K562 (cell line): ENCODE measurements around the gene CNKSR1. TPM values are rescaled to one million over a fixed set of nuclear protein-coding genes. Genes with fewer than 3 reads are reported as not detected.
A peak's percentile ranks its signal among the peaks of the same experiment; 100 is the strongest.

Experiments used
- BDP1 ChIP-seq: IDR thresholded peaks from 3 replicates; pipeline ENCODE4 v1.6.1; 2011; ENCODE audit not compliant: insufficient read length, insufficient read depth
- DACH1 ChIP-seq: fragments of 450-650 bp; IDR thresholded peaks from 2 replicates; pipeline ENCODE4 v1.6.1; 2018; ENCODE audit not compliant: partially characterized antibody
- ESRRA ChIP-seq: fragments of 450-650 bp; IDR thresholded peaks from 2 replicates; pipeline ENCODE4 v1.6.1; 2014; ENCODE audit warnings: low read depth, mild to moderate bottlenecking, moderate library complexity, borderline replicate concordance
- GTF2F1 ChIP-seq: IDR thresholded peaks from 2 replicates; pipeline ENCODE4 v1.6.1; 2011; ENCODE audit warnings: low read depth, low read length, improper control_type of control experiment
- HEY1 ChIP-seq: fragments of 250-450 bp; sonication (Bioruptor Pico); IDR thresholded peaks from 2 replicates; pipeline ENCODE4 v1.5.0; 2020; ENCODE audit warnings: mild to moderate bottlenecking, moderate library complexity, borderline replicate concordance
- HNRNPH1 ChIP-seq: fragments of 200-400 bp; formaldehyde crosslinking; optimal IDR thresholded peaks from 2 replicates; pipeline ENCODE3; 2017; ENCODE audit warnings: low read depth, mild to moderate bottlenecking, low read length, moderate library complexity
- KLF6 ChIP-seq: fragments of 250-450 bp; sonication (Bioruptor Pico); IDR thresholded peaks from 2 replicates; pipeline ENCODE4 v1.4.0; 2020; ENCODE audit warnings: mild to moderate bottlenecking, moderate library complexity, borderline replicate concordance
- NCOA6 ChIP-seq: fragments of 450-650 bp; IDR thresholded peaks from 2 replicates; pipeline ENCODE4 v1.6.1; 2017; ENCODE audit warnings: mild to moderate bottlenecking
- NFIX ChIP-seq: fragments of 250-450 bp; sonication (Bioruptor Pico); IDR thresholded peaks from 2 replicates; pipeline ENCODE4 v1.4.0; 2020; ENCODE audit warnings: low read depth, mild to moderate bottlenecking, moderate library complexity
- POLR2H ChIP-seq: IDR thresholded peaks from 2 replicates; pipeline ENCODE4 v1.6.1; 2016; ENCODE audit warnings: missing genetic modification characterization, low read depth, mild to moderate bottlenecking, control low read depth, missing compliant biosample characterization, moderate library complexity
- PTBP1 ChIP-seq: fragments of 200-400 bp; formaldehyde crosslinking; IDR thresholded peaks from 2 replicates; pipeline ENCODE4 v1.6.1; 2017; ENCODE audit warnings: low read depth, low read length
- SMC3 ChIP-seq: conservative IDR thresholded peaks from 2 replicates; pipeline ENCODE4 v1.6.1; 2011; ENCODE audit warnings: low read depth, low read length, improper control_type of control experiment; ENCODE audit not compliant: insufficient read depth
- TAF1 ChIP-seq: IDR thresholded peaks from 2 replicates; pipeline ENCODE4 v1.6.1; 2011; ENCODE audit warnings: mild to moderate bottlenecking, low read length, moderate library complexity; ENCODE audit not compliant: insufficient read depth, control insufficient read depth, severe bottlenecking; ENCODE audit errors: extremely low read depth
- TAF9B ChIP-seq: fragments of 450-650 bp; IDR thresholded peaks from 2 replicates; pipeline ENCODE4 v1.6.1; 2018; ENCODE audit warnings: mild to moderate bottlenecking; ENCODE audit not compliant: partially characterized antibody
- U2AF1 ChIP-seq: fragments of 200-400 bp; formaldehyde crosslinking; optimal IDR thresholded peaks from 2 replicates; pipeline ENCODE3; 2017; ENCODE audit warnings: mild to moderate bottlenecking, low read depth, low read length, moderate library complexity
- YBX1 ChIP-seq: fragments of 450-650 bp; IDR thresholded peaks from 2 replicates; pipeline ENCODE4 v1.7.1; 2016; ENCODE audit warnings: mild to moderate bottlenecking
- polyA plus RNA-seq, 8 experiments: library from polyadenylated mRNA; depleted of rRNA in 4 of 8; stranded (reverse) in 5 of 8; unstranded in 3 of 8; fragments of >200 nt; fragmentation: Nextera tagmentation in 2 of 8; fragmentation: Illumina TruSeq in 1 of 8; extraction: Ambion mirVana in 2 of 8; extraction: Trizol in 1 of 8; gene quantifications; 2 replicates each; pipeline versions ENCODE4 v1.2.1 to v1.2.3, GENCODE V29; 2011 to 2014; ENCODE audit warnings: inconsistent platforms in 1 of 8, missing spikeins in 1 of 8
- total RNA-seq, 7 experiments: library from RNA; depleted of rRNA in 6 of 7; stranded (reverse); fragments of >200 nt in 6 of 7; fragmentation: Illumina TruSeq in 2 of 7; extraction: Trizol in 2 of 7; gene quantifications; 2 replicates each; pipeline versions ENCODE4 v1.2.1 to v1.2.3, GENCODE V29; 2011 to 2021; ENCODE audit warnings: low replicate concordance in 1 of 7
- TF ChIP-seq, protein P1 (sequence below), 2 experiments: fragments of 150-350 bp in 1 of 2; IDR thresholded peaks; 2 replicates each; pipeline ENCODE4 v1.6.1; 2012 to 2016; ENCODE audit warnings: low read depth in 2 of 2, low read length in 2 of 2, mild to moderate bottlenecking in 1 of 2, moderate library complexity in 1 of 2
- TF ChIP-seq, protein P2 (sequence below): sonication (generic); formaldehyde crosslinking; IDR thresholded peaks from 2 replicates; pipeline ENCODE4 v1.9.0; 2022; ENCODE audit warnings: mild to moderate bottlenecking, missing genetic modification reagents
- TF ChIP-seq, protein P3 (sequence below): fragments of 450-650 bp; IDR thresholded peaks from 2 replicates; pipeline ENCODE4 v1.6.1; 2017; ENCODE audit warnings: antibody characterized with exemption, mild to moderate bottlenecking

CNKSR1 gene
- total and polyA plus RNA-seq, 9 of the 15 experiments (the other 6 are each of a cell fraction or from before 2014, with no cell fraction given): 0.03 to 2.8 (median 1.1) TPM

DNA sequence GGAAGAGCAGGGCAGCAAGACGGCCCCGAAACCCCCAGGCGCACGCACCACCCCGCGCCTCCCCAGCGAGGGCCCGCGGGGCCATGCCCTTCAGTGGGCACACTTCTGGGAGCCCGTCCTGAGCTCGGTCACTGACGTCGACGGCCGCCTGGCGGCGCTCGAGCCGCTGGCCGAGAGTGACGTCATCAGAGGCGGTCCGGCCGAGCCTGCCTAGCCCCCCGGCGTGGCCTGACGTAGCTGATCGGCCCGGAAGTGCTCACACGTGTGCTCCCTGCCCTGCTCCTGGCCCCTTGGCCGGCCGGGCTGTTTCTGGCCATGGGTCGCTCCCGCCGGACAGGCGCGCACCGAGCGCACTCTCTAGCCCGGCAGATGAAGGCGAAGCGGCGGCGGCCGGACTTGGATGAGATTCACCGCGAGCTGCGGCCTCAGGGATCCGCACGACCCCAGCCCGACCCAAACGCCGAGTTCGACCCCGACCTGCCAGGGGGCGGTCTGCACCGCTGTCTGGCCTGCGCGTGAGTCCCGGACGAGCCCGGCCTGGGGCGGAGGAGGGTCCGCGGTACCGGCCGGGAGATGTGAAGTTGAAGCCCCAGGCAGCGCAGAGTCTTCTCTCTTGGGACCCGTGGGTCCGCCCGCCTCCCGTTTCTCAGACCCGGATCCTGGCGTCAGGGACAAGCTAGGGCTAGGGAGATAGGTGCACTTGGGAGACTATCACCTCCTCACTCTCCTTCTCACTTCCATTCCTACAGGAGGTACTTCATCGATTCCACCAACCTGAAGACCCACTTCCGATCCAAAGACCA lies 7.4 kb upstream of the CNKSR1 start, which contains the start of gene ZNF593 (continued):
- TF ChIP-seq GTF2F1: no peak; the same call in 1 of the 2 replicates
- peak; percentile 79 for TF ChIP-seq ESRRA
- TF ChIP-seq TAF1: peak; percentile 73
- TF ChIP-seq KLF6 (CRISPR knock-in tag): 0 out of 2 replicates have a peak, but pooled peaks have one; percentile 42
- no peak for TF ChIP-seq HNRNPH1
- no peak for TF ChIP-seq POLR2H (tag)
- TF ChIP-seq, protein P1, sequence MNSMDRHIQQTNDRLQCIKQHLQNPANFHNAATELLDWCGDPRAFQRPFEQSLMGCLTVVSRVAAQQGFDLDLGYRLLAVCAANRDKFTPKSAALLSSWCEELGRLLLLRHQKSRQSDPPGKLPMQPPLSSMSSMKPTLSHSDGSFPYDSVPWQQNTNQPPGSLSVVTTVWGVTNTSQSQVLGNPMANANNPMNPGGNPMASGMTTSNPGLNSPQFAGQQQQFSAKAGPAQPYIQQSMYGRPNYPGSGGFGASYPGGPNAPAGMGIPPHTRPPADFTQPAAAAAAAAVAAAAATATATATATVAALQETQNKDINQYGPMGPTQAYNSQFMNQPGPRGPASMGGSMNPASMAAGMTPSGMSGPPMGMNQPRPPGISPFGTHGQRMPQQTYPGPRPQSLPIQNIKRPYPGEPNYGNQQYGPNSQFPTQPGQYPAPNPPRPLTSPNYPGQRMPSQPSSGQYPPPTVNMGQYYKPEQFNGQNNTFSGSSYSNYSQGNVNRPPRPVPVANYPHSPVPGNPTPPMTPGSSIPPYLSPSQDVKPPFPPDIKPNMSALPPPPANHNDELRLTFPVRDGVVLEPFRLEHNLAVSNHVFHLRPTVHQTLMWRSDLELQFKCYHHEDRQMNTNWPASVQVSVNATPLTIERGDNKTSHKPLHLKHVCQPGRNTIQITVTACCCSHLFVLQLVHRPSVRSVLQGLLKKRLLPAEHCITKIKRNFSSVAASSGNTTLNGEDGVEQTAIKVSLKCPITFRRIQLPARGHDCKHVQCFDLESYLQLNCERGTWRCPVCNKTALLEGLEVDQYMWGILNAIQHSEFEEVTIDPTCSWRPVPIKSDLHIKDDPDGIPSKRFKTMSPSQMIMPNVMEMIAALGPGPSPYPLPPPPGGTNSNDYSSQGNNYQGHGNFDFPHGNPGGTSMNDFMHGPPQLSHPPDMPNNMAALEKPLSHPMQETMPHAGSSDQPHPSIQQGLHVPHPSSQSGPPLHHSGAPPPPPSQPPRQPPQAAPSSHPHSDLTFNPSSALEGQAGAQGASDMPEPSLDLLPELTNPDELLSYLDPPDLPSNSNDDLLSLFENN (IDR thresholded peaks at IDR 0.05; ENCODE audit: low read depth in 2 of 2, low read length in 2 of 2): 0 out of 4 replicates have a peak, but pooled peaks of 1 of the 2 experiments have one; percentile 33
- TF ChIP-seq PTBP1: no peak
- TF ChIP-seq DACH1: peak; percentile 55
- no peak for TF ChIP-seq NFIX (CRISPR knock-in tag)
- TF ChIP-seq BDP1: no peak
- TF ChIP-seq, protein P2, sequence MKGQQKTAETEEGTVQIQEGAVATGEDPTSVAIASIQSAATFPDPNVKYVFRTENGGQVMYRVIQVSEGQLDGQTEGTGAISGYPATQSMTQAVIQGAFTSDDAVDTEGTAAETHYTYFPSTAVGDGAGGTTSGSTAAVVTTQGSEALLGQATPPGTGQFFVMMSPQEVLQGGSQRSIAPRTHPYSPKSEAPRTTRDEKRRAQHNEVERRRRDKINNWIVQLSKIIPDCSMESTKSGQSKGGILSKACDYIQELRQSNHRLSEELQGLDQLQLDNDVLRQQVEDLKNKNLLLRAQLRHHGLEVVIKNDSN (CRISPR knock-in tag): peak; percentile 85
- TF ChIP-seq HEY1 (CRISPR knock-in tag): no peak
- TF ChIP-seq YBX1: no peak
- peak; percentile 86 for TF ChIP-seq SMC3
- no peak for TF ChIP-seq NCOA6
- TF ChIP-seq TAF9B: no peak
- peak; percentile 67 for TF ChIP-seq U2AF1
- TF ChIP-seq, protein P3, sequence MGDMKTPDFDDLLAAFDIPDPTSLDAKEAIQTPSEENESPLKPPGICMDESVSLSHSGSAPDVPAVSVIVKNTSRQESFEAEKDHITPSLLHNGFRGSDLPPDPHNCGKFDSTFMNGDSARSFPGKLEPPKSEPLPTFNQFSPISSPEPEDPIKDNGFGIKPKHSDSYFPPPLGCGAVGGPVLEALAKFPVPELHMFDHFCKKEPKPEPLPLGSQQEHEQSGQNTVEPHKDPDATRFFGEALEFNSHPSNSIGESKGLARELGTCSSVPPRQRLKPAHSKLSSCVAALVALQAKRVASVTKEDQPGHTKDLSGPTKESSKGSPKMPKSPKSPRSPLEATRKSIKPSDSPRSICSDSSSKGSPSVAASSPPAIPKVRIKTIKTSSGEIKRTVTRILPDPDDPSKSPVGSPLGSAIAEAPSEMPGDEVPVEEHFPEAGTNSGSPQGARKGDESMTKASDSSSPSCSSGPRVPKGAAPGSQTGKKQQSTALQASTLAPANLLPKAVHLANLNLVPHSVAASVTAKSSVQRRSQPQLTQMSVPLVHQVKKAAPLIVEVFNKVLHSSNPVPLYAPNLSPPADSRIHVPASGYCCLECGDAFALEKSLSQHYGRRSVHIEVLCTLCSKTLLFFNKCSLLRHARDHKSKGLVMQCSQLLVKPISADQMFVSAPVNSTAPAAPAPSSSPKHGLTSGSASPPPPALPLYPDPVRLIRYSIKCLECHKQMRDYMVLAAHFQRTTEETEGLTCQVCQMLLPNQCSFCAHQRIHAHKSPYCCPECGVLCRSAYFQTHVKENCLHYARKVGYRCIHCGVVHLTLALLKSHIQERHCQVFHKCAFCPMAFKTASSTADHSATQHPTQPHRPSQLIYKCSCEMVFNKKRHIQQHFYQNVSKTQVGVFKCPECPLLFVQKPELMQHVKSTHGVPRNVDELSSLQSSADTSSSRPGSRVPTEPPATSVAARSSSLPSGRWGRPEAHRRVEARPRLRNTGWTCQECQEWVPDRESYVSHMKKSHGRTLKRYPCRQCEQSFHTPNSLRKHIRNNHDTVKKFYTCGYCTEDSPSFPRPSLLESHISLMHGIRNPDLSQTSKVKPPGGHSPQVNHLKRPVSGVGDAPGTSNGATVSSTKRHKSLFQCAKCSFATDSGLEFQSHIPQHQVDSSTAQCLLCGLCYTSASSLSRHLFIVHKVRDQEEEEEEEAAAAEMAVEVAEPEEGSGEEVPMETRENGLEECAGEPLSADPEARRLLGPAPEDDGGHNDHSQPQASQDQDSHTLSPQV: peak; percentile 63
